ENCODE measurements around the gene SREBF1. TPM values are rescaled to one million over a fixed set of nuclear protein-coding genes. Genes with fewer than 3 reads are reported as not detected.

SREBF1 gene
- total RNA-seq, 1 donor from 2014 or later, result 365 TPM

DNA sequence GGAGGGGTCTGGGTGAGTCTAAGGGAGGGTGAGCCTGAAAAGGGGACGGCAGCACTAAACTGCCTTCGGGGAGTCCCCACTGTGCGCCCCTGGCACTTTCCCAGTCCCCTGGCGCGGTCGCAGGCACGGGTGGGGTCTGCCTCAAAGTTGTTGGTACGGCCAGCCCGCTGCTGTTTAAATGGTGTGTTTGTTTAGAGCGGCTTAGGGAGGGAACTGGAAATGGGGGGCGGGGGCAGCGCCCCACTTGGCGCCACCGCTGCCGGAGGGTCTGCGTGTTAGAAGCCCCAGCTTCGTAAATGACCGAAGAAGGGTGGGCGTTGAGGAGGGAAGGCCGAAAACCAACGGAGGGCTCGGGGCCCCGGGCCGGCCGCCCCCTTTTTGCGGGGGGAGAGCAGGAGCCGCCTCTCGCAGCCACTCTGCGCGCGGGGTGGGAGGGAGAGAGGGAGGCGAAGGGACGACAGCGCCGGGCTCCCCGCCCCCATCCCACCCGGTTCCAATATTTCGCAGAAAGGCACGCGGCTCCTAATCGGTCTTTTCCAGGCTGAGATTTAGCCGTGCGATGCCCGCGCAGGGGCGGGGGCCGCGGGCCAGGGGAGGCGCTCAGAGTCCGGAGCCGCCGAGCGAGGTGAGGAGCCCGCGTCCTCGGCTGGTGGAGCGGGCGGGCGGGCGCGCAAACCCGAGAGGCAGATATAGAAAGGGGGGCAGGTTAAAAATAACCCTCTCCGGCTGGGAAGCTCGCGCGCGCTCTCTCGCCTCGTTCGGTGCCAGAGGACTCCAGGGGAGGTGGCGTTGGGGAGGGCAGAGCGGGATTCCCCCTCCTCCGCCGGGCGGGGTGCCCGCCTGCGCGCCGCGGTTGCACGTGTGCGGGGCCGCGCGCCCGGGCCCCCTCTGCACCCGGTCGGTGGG lies 54.9 kb downstream of the SREBF1 start:
- peak overlapping the region; percentile 72 for H3K4me3 Mint-ChIP-seq (ENCODE audit: unreplicated experiment)
- peaks cover 15% of the 10 kb centered on the region for H3K9me3 Mint-ChIP-seq (ENCODE audit: unreplicated experiment)
- TF ChIP-seq, protein P1, sequence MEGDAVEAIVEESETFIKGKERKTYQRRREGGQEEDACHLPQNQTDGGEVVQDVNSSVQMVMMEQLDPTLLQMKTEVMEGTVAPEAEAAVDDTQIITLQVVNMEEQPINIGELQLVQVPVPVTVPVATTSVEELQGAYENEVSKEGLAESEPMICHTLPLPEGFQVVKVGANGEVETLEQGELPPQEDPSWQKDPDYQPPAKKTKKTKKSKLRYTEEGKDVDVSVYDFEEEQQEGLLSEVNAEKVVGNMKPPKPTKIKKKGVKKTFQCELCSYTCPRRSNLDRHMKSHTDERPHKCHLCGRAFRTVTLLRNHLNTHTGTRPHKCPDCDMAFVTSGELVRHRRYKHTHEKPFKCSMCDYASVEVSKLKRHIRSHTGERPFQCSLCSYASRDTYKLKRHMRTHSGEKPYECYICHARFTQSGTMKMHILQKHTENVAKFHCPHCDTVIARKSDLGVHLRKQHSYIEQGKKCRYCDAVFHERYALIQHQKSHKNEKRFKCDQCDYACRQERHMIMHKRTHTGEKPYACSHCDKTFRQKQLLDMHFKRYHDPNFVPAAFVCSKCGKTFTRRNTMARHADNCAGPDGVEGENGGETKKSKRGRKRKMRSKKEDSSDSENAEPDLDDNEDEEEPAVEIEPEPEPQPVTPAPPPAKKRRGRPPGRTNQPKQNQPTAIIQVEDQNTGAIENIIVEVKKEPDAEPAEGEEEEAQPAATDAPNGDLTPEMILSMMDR (IDR thresholded peaks at IDR 0.05; ENCODE audit: partially characterized antibody, unreplicated experiment), result no peak
- H3K27ac Mint-ChIP-seq (ENCODE audit: unreplicated experiment), result peak overlapping the region; percentile 55
- peak; percentile 84 for DNase-seq
- H3K36me3 Mint-ChIP-seq (ENCODE audit: unreplicated experiment), result no peaks in the 10 kb centered on the region
- peaks cover 36% of the 10 kb centered on the region for H3K4me1 Mint-ChIP-seq (ENCODE audit: low read depth, unreplicated experiment)
- peaks cover 11% of the 10 kb centered on the region for H3K27me3 Mint-ChIP-seq (ENCODE audit: unreplicated experiment)

DNA sequence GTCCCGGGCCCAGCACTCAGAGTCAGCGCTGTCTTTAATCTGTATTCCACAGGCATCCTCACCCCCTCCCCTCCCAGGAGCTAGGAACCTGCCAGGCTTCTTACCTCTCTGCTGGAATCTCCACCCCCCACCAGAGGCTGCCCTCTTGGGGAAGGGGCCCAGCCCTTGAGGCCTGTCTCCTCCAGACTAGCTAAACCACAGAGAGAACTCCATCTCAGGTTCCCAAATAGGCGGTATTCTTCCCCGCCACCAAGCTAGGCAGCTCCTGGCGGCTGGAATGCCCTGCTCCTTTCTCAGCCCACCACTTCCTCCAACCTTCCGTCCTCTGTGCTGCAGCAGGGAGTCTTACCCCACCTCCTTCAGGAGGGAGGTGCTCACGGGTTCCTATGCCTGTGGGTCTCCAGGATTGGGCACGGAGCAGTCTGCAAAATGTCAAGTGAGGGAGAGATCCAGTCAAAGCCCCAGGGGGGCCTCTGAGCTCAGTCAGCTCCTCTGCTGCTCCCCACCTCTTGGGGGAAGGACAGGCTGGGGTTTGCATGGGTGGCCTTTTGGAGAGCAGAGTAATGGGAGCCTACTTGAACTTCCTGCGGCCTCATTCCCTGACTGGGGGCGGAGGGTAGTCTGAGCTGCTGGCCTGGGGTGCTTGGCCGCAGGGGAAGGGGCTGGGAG lies 55.7 kb downstream of the SREBF1 start:
- no peaks in the 10 kb centered on the region for H3K36me3 Mint-ChIP-seq (ENCODE audit: unreplicated experiment)
- TF ChIP-seq, protein P1 (IDR thresholded peaks at IDR 0.05; ENCODE audit: partially characterized antibody, unreplicated experiment), result no peak
- no peak for DNase-seq

DNA sequence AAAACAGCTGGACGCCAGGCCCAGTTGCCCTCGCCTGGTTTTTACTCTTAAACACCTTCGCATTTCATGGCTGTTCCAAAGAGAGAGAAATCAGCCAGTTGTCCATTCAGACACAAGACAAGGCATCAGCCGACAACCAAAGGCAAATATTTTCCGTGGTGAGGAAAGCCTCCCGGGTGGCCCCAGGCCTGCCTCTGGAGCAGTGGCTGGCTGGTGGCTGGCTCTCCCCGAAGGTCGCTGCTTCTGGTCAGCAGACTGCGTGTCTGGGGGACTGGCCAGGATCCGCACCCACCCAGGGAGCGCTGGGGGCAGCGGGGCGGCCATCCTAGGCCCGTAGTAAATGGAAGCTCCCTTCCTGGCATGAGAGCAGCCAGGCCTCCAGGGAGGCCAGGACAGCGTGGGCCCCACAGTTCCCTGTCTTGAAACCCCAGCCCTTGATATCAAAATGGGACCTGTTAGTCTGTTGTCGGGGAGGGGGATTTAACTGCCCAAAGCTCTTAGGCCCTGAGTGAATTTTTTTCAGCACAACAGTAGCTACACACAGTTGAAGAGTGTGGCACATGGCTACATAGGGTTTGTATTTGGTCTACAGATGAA lies 57.7 kb downstream of the SREBF1 start:
- Mint-ChIP-seq H3K36me3 (ENCODE audit: unreplicated experiment) (no peaks in the 10 kb centered on the region), H3K4me1 (ENCODE audit: low read depth, unreplicated experiment) (peaks cover 11% of the 10 kb centered on the region), H3K9me3 (ENCODE audit: unreplicated experiment) (peaks cover 9% of the 10 kb centered on the region), H3K4me3 (ENCODE audit: unreplicated experiment) (no peak overlapping the region), H3K27me3 (ENCODE audit: unreplicated experiment) (peaks cover 5% of the 10 kb centered on the region), H3K27ac (ENCODE audit: unreplicated experiment) (no peak overlapping the region)
- no peak for DNase-seq
- TF ChIP-seq, protein P1 (IDR thresholded peaks at IDR 0.05; ENCODE audit: partially characterized antibody, unreplicated experiment), result no peak

More for the DNA sequence above, 55.7 kb downstream of the SREBF1 start:
- peak overlapping the region; percentile 49 for H3K27ac Mint-ChIP-seq (ENCODE audit: unreplicated experiment)
- peaks cover 11% of the 10 kb centered on the region for H3K27me3 Mint-ChIP-seq (ENCODE audit: unreplicated experiment)
- peaks cover 15% of the 10 kb centered on the region for H3K9me3 Mint-ChIP-seq (ENCODE audit: unreplicated experiment)
- peaks cover 29% of the 10 kb centered on the region for H3K4me1 Mint-ChIP-seq (ENCODE audit: low read depth, unreplicated experiment)
- H3K4me3 Mint-ChIP-seq (ENCODE audit: unreplicated experiment), result peak overlapping the region; percentile 72

DNA sequence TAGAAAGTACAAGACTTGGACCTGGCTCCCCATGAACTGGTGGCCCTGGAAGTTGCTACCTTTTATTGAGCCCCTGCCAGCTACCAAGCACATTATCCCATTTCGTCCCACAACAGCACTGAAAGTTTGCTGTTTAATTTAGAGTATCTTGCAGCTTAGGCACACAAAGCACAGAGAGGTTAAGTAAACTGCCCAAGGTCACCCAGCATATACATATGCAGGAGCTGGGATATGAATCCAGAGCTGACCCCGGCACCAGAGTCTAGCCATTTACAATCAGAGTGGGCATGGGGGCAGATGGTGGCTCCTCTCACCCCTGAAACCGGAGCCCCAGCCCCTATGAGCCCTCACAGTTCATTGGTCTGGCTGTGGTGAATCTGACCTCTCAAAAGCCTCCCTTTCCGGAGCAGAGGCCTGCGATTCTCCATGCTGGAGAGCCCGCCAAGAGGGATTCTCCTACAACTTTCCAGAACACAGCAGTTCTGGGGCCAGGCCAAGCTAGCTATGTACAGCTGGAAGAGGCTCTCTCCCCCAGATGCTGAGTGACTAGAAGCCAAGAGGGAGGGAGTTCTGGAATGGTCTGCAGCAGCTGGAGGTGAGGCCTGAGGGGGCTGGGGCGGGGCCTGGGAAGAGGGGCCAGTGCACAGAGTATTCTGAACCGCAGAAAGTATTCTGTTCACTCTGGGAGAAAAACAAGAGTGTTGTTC lies 58.3 kb downstream of the SREBF1 start:
- H3K27me3 Mint-ChIP-seq (ENCODE audit: unreplicated experiment), result peaks cover 5% of the 10 kb centered on the region
- DNase-seq, result no peak
- H3K36me3 Mint-ChIP-seq (ENCODE audit: unreplicated experiment), result no peaks in the 10 kb centered on the region
- H3K4me3 Mint-ChIP-seq (ENCODE audit: unreplicated experiment), result no peak overlapping the region
- TF ChIP-seq, protein P1 (IDR thresholded peaks at IDR 0.05; ENCODE audit: partially characterized antibody, unreplicated experiment), result no peak
- peaks cover 11% of the 10 kb centered on the region for H3K4me1 Mint-ChIP-seq (ENCODE audit: low read depth, unreplicated experiment)
- peaks cover 8% of the 10 kb centered on the region for H3K9me3 Mint-ChIP-seq (ENCODE audit: unreplicated experiment)
- H3K27ac Mint-ChIP-seq (ENCODE audit: unreplicated experiment), result peak overlapping the region; percentile 33

All from glutamatergic neuron (in vitro differentiated cells).